Measurements from ENCODE around the gene FAM50A.

DNA sequence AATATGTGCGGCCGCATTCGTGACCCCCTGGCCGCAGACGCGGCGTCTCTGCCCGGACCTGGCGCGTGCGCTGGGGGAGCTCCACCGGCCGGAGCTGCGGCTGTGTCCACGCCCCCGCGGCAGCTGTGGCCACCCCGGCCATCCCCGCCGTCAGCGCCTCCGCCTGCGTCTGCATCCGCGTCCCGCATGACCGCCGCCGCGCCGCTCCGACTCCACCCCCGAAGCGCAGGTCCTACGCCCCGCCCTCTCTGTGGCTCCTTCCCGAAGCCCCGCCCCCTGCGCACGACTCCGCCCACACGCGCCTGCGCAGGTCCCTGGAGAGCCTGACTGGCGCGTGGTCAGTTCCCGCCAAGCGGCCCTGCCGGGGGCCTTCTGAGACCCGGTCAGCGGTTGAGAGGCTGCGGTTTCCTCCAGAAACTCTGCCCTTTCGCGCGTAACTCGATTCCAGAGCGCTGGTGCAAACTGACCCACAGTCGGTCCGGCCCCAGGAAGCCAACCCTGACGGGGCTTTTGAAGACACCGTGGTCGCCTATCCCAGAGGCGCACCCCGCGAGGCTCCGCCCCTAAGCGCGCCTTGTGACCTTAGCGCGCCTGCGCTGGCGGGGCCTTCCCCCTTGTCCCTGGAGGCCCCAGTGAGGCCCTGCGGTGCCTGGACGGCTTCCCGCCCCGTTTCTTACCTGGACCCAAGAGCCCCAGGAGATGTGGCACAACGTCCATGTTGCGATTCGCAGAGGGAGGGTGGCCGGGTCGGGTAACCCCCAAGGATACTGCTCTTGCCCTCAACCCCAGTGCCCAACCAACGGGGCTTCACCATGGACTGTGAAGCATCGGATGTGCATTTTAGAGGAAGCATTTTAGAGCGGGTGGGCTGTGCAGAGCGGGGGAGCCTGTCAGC is 35.0 kb downstream of the FAM50A start, which contains the start of gene LAGE3:
- TF ChIP-seq CTCF (IDR thresholded peaks at IDR 0.05) (no peak), POLR2A (IDR thresholded peaks at IDR 0.05) (peak; percentile 59), EP300 (IDR thresholded peaks at IDR 0.05; ENCODE audit: low read depth) (no peak)
